ENCODE results near the gene INTS7. TPM values are rescaled to one million over a fixed set of nuclear protein-coding genes. Genes with fewer than 3 reads are reported as not detected.

INTS7 gene
- total RNA-seq, 1 donor from 2014 or later = 5.8 TPM

DNA sequence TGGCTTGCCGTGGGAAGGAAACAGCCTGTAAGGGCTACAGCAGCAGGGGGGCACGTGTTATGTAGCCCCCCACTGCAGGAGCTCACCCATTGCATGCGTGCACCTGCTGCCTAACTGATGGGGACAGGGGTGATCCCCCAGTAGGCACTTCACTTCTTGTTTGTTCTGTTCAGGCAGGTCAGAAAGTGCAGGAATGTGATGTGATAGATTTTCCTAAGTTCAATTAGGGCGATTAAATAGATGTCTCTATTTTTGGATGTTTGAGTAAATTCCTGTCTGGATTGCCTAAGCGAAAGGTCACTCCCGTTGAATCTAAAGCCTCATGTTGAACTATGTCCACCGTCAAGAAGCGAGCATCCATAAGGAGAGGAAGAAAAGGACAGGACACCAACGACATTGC is 126.0 kb downstream of the INTS7 start:
- DNase-seq (ENCODE audit: low spot score) = no peak

DNA sequence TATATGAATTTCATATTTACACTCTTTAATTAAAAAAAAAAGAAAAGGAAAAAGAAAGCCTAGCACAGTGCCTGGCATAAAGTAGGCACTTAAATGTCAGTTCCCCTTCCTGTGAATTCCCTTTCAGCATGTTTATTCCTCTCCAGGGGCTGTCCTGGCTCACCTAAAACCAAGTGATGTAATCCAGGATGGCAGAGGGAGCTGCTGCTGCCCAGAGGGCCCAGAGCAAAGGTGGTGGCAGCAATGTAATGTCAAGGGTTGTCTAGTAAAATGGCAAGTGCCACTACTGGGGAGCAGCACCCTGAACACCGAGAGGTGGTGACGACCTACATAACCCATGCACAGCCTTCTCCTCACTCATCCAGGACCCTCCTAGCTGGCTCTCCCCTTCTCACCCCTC is 126.4 kb downstream of the INTS7 start:
- DNase-seq (ENCODE audit: low spot score) = no peak

DNA sequence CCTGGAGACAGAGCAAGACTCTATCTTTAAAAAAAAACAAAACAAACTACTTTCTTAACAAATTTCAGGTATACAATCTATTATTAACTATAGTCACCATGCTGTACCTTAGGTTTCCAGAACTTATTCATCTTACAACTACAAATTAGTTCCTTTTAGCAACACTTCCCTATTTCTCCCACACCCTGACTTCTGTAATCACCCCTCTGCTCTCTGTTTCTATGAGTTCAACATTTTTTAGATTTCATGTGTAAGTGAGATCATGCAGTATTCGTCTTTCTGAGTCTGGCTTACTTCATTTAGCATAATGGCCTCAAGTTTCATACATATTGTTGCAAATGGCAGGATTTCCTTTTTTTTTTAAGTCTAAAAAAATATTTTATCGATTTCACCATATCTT is 126.9 kb downstream of the INTS7 start:
- DNase-seq (ENCODE audit: low spot score) = no peak

DNA sequence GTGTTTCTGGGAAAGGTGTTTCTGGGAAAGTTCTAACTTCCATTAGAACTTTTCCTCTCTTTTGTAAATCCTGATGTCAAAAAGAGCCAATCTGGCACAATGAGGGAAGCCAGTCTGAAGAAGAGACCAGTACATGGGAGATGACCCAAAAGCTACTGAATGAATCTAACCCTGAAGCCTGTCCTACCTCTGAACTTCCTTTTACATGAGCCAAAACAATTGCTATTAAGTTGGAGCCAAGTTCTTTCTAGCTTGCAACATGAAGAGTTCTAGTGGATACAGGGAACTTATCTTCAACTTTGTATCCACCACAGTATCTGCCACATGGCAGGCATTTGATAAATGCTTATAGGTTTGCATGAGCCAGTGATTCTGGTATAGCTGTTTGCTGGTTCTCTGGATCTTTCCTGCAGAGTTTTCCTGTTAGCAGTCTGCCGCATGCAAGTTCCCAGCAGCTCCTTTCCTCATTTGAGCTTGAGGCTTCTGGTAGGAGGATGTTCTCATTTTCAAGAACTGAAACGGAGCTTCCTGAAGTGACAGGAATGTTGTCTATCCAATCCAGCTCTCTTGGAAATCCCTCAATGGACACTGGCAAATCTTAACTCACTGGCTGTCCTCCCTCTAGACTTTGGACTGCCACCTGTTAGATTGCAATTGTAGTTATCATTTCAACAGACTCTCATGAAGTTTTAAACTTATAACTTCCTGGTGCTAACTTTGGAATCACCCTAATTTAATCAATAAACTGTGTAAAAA is 131.7 kb downstream of the INTS7 start:
- no peak for DNase-seq (ENCODE audit: low spot score)

DNA sequence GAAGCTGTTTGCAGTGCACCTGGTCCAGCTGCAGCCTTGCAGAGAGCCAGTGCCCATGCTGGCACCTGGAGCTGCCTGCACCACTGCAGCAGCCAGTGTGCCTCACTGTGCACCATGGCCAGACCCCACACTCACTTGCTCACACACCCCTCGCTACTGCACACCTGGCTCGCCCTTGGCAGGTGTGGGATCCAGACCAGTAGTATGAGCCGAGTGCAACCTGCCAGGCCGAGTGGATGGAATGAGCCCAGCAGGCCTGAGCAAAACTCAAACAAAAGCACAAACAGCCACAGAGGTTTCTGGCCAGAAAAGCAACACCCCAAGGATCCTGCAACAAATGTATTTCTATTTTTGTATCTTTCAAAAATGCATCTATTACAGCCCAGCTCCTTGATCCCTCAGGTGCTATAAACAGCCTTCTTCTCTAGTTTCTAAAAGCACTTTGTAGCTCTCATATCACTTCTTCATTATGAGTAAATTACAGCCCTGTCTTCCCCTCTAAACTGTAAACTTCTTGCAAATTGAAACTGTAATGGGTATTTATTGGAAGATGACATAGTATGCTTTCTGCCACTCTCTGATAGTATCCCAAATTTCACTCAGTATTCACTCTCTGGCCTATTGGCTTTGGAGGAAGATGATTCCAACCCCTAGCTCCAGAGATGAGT is 132.6 kb downstream of the INTS7 start:
- DNase-seq (ENCODE audit: low spot score) = no peak

DNA sequence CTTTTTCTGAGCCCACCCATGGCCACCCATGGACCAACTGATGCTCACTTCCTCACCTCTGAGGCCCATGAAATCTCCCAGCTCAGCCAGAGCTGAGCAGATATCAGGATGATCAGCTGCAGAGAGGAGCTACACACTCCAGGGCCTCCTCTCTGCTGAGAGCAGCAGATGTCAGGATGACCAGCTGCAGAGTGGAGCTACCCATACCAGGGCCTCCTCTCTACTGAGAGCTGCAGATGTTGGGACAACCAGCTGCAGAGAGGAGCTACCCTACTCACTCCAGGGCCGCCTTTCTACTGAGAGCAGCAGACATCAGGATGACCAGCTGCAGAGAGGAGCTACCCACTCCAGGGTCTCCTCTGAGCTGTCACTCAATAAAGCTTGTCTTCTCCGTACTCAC is 133.4 kb downstream of the INTS7 start:
- no peak for DNase-seq (ENCODE audit: low spot score)

DNA sequence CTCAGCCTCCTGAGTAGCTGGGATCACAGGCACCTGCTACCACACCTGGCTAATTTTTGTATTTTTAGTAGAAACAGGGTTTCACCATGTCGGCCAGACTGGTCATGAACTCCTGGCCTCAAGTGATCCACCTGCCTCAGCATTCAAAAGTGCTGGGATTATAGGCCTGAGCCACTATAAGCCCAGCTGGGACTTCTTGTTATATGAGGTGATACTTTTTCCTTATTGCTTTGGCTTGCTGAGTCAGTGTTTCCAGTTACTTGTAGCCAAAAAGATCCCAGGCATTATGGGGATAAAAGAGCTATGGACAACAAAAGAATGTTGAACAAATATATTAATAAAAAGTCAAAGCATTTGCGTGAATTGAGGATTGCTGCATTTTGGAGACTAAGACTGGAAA is 134.9 kb downstream of the INTS7 start:
- no peak for DNase-seq (ENCODE audit: low spot score)

DNA sequence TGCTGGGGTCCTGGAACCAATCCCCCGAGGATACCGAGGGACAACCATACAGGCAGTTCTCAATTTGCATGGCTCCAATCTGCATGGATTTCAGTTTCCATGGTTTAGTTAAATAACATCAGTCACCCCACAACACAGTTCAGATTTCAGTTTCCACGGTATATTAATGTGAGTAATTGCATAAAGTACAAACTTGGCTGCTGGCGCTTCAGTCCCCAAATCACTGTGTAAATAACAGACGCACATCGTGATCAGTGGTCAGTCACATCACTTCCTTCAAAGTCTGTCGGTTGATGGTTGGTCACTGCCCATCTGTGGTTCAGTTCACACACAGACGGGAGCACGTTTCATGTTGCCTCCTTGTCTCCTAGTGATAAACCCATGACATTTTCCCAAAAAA is 138.4 kb downstream of the INTS7 start:
- no peak for DNase-seq (ENCODE audit: low spot score)

DNA sequence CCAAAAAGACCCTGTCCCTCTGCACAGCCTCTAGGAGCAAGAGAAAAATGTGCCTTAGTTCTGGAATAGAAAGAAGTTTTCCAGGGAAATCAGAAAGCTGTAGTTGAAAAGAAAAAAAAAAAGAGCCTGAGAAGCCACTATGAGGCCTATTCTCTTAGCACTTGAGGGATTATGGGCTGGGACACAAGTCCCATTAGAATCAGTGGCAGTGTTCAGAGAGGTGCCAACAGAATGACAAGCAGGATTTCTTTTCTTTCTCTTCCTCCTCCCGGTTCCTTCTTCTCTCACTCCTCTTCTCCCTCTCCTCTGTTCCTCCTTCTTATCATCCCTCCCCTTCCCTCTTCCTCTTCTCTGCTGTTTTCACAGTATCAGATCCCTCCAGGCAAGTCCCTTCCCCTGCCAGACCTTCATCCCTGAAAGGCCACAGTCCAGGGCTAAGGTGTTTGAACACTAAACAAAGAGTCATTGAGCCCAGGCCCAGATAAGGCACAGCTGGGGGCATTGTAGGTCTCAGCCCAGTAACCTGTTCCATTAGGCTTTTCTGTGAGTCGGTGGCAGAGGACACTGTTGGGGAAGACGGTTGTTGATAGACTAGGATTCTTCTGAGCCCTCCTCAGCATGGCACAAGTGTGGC is 140.1 kb downstream of the INTS7 start:
- no peak for DNase-seq (ENCODE audit: low spot score)

DNA sequence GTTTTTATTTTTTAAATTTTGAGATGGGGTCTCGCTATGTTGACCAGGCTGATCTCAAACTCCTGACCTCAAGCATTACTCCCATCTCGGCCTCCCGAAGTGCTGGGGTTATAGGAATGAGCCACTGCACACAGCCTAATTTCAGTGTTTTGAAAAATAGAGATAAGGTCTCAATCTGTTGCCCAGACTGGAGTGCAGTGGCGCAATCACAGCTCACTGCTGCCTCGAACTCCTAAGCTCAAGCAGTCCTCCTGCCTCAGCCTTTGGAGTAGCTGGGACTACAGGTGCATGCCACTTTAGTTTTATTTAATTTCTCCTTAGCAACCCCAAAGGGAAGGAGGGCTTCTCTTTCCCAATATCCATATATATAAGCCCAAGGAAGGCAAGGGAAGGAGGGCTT is 141.0 kb downstream of the INTS7 start:
- no peak for DNase-seq (ENCODE audit: low spot score)

DNA sequence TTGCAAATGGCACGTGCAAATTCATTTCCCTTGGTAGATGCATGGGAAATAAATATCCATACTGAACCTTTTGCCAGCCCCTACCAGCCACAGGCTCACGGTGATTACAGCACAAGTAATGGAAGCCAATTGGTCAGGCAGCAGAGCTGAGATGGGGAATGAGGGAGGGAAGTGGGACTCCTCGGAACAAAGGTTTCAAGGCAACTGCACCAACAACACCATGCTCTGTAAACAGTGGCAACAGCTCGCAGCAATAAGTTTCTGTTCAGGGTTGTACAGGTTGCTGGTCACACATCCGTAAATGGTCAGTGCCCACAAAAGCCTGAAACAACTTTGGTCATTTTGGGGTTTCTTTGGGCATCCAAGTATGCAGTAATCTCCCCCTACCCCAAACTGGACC is 142.1 kb downstream of the INTS7 start:
- no peak for DNase-seq (ENCODE audit: low spot score)

DNA sequence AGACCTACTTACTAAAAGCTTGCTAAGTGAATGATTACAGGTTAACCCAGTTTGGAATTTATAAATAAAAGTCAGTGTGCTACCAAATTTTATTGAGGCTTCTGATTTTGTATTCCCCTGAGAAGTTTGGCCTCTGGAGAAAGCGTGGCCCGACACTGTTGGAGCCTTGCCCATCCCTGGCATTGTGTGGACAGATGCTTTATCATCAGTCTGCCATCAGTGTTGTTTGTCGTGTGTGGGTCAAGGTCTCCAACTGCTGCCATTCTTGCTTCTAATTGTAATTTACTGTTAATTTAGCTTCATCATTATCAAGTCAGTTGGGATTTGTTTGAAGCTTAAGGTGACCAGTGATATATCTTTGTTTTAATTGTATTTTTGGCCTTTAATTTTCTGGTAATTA is 142.8 kb downstream of the INTS7 start:
- DNase-seq (ENCODE audit: low spot score) = no peak

DNA sequence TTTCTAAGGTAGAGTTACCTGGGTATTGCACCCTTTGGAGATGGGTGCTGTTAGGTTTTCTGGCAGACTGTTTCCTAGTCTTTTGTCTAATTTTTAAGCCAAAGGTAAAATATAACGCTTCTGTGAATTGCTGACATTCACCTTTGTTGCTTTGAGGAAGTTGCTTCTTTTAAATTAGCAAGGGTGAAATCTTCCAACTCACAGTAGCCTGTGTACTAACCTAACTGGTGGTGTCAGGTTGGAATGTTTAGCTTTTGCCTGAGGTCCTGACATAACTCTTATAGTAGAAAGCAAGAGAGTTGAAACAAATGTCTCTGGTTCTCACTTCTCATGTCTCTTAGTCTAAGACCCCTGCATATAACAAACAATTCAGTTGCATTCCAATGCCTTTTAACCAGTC is 143.6 kb downstream of the INTS7 start:
- DNase-seq (ENCODE audit: low spot score) = no peak

Other genes starting within 250 kb of the INTS7 start
- gene LPGAT1, start 204.8 kb downstream of the INTS7 start, total RNA-seq (ENCODE audit: insufficient read depth, low replicate concordance) = 71.7 TPM
- 3.6 TPM for gene DTL, start 191 bp upstream of the INTS7 start, total RNA-seq (ENCODE audit: insufficient read depth, low replicate concordance)
- 32.0 TPM for gene PPP2R5A, start 249.9 kb upstream of the INTS7 start, total RNA-seq (ENCODE audit: insufficient read depth, low replicate concordance)